ENCODE data around the gene CLPTM1.

CLPTM1 gene

GRCh38 chr19:45016388-45017314, 61.5 kb downstream of the CLPTM1 start:
- DNase-seq: peak; percentile 71

- no peak for DNase-seq
These were observed 64.0 kb downstream of the CLPTM1 start for GRCh38 chr19:45019187-45019586.

- DNase-seq: no peak
These were observed 64.9 kb downstream of the CLPTM1 start for GRCh38 chr19:45020071-45020470.

GRCh38 chr19:45021971-45022370, 66.8 kb downstream of the CLPTM1 start:
- no peak for DNase-seq

- DNase-seq: no peak
These were observed 67.9 kb downstream of the CLPTM1 start for GRCh38 chr19:45023048-45023447.

- DNase-seq: no peak
These were observed 70.1 kb downstream of the CLPTM1 start for GRCh38 chr19:45025264-45025663.

- DNase-seq: no peak
These were observed 72.2 kb downstream of the CLPTM1 start for GRCh38 chr19:45027371-45027770.

- DNase-seq: no peak
These were observed 75.6 kb downstream of the CLPTM1 start for GRCh38 chr19:45030825-45031224.

- no peak for DNase-seq
These were observed 77.2 kb downstream of the CLPTM1 start for GRCh38 chr19:45032421-45032820.

GRCh38 chr19:45035755-45036154, 80.6 kb downstream of the CLPTM1 start:
- no peak for DNase-seq

GRCh38 chr19:45037393-45038169, 82.4 kb downstream of the CLPTM1 start:
- no peak for DNase-seq

- peak; percentile 89 for DNase-seq
These were observed 84.0 kb downstream of the CLPTM1 start, which contains the start of gene CLASRP for GRCh38 chr19:45038931-45039893. TSS of gene CLASRP (plus strand) at chr19:45039045. CDS start at chr19:45040213, 1,168 bp downstream.

- DNase-seq: no peak
These were observed 85.0 kb downstream of the CLPTM1 start for GRCh38 chr19:45040059-45040771.

- no peak for DNase-seq
These were observed 85.9 kb downstream of the CLPTM1 start for GRCh38 chr19:45041125-45041524.
